Measurements from ENCODE around the gene NTN1. TPM values are rescaled to one million over a fixed set of nuclear protein-coding genes. Genes with fewer than 3 reads are reported as not detected.
A peak's percentile ranks its signal among the peaks of the same experiment; 100 is the strongest.

Gene NTN1
- total and polyA plus RNA-seq, 2 of the 13 experiments (the other 11 are each of a cell fraction or from before 2014, with no cell fraction given) = 0.04 to 0.05 TPM

DNA sequence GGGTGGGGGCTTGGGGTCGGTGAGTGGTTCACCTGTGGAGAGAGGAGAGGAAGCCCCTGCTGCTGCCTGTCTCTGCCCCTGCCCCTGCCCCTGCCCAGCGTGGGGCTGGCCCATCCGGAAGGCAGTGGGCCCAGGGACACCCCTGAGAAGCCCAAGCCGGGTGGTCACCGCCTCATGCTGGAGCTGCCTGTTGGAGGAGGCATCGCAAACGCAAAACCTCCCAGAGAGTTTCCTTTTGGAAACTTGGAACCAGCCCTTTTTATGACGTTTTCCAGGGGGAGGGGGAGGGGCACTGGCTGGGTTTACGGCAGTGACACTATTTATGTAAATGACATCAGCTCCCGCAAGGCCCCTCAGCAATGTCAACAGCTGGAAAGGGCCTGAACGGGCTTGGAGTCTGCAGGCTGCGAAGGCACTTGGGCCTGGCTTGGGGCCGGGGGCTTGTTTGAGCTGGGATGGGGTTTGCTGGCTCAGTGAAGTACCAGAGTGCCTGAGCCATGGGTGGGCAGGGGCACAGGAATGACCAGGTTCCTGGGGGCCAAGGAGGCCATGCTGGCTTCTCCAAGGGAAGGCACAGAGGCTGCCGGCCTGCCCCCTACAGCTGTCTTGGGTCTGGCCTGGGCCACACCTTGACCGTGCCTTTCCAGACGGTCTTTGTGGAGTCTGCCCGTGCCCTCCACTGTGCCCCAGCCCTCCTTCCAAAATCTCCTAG lies 219.5 kb downstream of the NTN1 start (continued):
- peak; percentile 72 for TF ChIP-seq ZNF7 (CRISPR knock-in tag; IDR thresholded peaks at IDR 0.05)
- no peak for TF ChIP-seq HMG20A (CRISPR knock-in tag; IDR thresholded peaks at IDR 0.05; ENCODE audit: borderline replicate concordance)
- no peak for TF ChIP-seq ARHGAP35 (CRISPR knock-in tag; IDR thresholded peaks at IDR 0.05; ENCODE audit: borderline replicate concordance)
- TF ChIP-seq ZNF430 (CRISPR knock-in tag; IDR thresholded peaks at IDR 0.05) = no peak
- TF ChIP-seq, protein P1, sequence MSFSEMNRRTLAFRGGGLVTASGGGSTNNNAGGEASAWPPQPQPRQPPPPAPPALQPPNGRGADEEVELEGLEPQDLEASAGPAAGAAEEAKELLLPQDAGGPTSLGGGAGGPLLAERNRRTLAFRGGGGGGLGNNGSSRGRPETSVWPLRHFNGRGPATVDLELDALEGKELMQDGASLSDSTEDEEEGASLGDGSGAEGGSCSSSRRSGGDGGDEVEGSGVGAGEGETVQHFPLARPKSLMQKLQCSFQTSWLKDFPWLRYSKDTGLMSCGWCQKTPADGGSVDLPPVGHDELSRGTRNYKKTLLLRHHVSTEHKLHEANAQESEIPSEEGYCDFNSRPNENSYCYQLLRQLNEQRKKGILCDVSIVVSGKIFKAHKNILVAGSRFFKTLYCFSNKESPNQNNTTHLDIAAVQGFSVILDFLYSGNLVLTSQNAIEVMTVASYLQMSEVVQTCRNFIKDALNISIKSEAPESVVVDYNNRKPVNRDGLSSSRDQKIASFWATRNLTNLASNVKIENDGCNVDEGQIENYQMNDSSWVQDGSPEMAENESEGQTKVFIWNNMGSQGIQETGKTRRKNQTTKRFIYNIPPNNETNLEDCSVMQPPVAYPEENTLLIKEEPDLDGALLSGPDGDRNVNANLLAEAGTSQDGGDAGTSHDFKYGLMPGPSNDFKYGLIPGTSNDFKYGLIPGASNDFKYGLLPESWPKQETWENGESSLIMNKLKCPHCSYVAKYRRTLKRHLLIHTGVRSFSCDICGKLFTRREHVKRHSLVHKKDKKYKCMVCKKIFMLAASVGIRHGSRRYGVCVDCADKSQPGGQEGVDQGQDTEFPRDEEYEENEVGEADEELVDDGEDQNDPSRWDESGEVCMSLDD (CRISPR knock-in tag; IDR thresholded peaks at IDR 0.05; ENCODE audit: borderline replicate concordance) = no peak
- TF ChIP-seq EHMT2 (IDR thresholded peaks at IDR 0.05; ENCODE audit: borderline replicate concordance, low read depth, low read length) = no peak
- TF ChIP-seq ZFP36 (IDR thresholded peaks at IDR 0.05; ENCODE audit: borderline replicate concordance, low read depth, low read length, partially characterized antibody) = no peak
- TF ChIP-seq ZNF329 (CRISPR knock-in tag; IDR thresholded peaks at IDR 0.05; ENCODE audit: low read depth) = no peak
- no peak for TF ChIP-seq PRMT3 (CRISPR knock-in tag; IDR thresholded peaks at IDR 0.05; ENCODE audit: borderline replicate concordance, low read depth)
- TF ChIP-seq ZNF768 (CRISPR knock-in tag; IDR thresholded peaks at IDR 0.05) = no peak
- TF ChIP-seq KLF16 (CRISPR knock-in tag; IDR thresholded peaks at IDR 0.05) = no peak
- TF ChIP-seq, protein P2, sequence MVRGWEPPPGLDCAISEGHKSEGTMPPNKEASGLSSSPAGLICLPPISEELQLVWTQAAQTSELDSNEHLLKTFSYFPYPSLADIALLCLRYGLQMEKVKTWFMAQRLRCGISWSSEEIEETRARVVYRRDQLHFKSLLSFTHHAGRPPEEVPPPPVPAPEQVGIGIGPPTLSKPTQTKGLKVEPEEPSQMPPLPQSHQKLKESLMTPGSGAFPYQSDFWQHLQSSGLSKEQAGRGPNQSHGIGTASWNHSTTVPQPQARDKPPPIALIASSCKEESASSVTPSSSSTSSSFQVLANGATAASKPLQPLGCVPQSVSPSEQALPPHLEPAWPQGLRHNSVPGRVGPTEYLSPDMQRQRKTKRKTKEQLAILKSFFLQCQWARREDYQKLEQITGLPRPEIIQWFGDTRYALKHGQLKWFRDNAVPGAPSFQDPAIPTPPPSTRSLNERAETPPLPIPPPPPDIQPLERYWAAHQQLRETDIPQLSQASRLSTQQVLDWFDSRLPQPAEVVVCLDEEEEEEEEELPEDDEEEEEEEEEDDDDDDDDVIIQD (CRISPR knock-in tag; IDR thresholded peaks at IDR 0.05; ENCODE audit: low read depth) = no peak
- TF ChIP-seq GATA4 (IDR thresholded peaks at IDR 0.05; ENCODE audit: borderline replicate concordance, low read depth) = no peak
- no peak for TF ChIP-seq ZSCAN22 (CRISPR knock-in tag; IDR thresholded peaks at IDR 0.05)
- TF ChIP-seq ZNF354B (CRISPR knock-in tag; IDR thresholded peaks at IDR 0.05) = no peak
- no peak for TF ChIP-seq NR3C1 (CRISPR knock-in tag; IDR thresholded peaks at IDR 0.05)
- no peak for TF ChIP-seq HOXA7 (CRISPR knock-in tag; IDR thresholded peaks at IDR 0.05)
- TF ChIP-seq ZFP82 (CRISPR knock-in tag; IDR thresholded peaks at IDR 0.05; ENCODE audit: borderline replicate concordance) = no peak
- no peak for TF ChIP-seq ARID5B (CRISPR knock-in tag; IDR thresholded peaks at IDR 0.05)
- no peak for TF ChIP-seq ZMYM2 (CRISPR knock-in tag; IDR thresholded peaks at IDR 0.05)
- TF ChIP-seq KDM2A (CRISPR knock-in tag; IDR thresholded peaks at IDR 0.05; ENCODE audit: borderline replicate concordance, low read depth) = 0 out of 2 replicates have a peak, but pooled peaks have one; percentile 16
- TF ChIP-seq ZSCAN30 (CRISPR knock-in tag; IDR thresholded peaks at IDR 0.05) = no peak
- TF ChIP-seq MXD4 (CRISPR knock-in tag; IDR thresholded peaks at IDR 0.05) = no peak

Data from HepG2 (cell line).